ENCODE data around the gene PDE4B. TPM values are rescaled to one million over a fixed set of nuclear protein-coding genes. Genes with fewer than 3 reads are reported as not detected.

Gene PDE4B
- total RNA-seq (2022; extraction: Qiagen RNA extraction; ENCODE audit: low read depth), result 8.5 to 11.7 TPM (median 10.9 TPM) in 5 replicates

DNA sequence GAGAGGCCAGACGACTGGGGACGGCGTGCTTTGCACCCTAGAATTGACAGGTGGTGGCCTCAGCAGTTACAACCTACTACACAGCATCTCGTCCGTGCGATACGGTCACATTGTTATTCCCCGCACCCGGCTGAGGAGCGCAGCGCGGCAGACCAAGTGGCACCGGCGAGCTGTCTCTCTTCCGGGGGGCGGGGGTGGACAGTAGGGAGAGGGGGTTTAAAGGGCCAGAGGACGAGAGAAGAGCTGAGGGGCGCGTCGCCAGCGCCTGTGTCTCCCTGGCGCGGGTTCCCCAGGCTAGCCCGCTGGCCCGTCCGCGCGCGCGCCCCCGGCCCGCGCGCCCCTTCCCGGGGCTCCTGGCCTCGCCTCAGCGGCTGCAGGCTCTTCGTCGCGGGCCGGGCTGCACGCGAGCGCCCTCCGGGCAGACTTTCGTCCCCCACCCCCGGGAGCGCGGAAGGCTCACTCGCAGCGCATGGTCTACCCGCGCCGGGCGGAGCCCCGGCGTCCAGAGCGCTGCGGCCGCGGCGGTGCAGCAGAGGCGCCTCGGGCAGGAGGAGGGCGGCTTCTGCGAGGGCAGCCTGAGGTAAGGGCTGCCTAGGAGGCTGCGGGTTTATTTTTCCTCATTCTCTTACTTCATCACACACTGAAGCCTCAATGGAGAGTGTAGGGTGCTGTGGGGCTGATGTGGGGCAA, at the start of gene PDE4B:
PDE4B (plus strand) TSS at position 227 of the 690 bp plus-strand sequence.

Measured in A549 treated with GW870086 at 1 μM for 4 hours (cell line).